ENCODE measurements around the gene GSC2. TPM values are rescaled to one million over a fixed set of nuclear protein-coding genes. Genes with fewer than 3 reads are reported as not detected.

The GSC2 gene
- total RNA-seq, 1 experiment from 2014 or later, result not detected

DNA sequence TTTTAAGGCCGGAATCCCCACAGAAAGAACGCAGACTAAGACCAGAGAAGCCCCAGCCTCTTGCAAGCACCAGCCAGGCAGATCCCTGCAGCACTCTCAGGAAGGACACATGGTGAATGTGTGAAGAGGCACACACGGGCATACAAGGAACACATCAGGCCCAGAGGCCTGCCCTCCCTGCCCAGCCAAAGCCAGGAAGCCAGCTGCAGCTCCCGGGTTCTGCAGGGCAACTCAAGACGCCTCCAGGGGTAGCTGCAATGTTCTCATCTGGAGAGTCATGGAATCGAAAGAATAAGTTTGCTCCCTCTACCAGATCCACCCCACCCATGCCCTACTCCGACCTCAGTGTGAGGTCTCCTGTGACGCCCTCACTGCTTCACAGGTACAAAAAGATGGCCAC lies 30.1 kb downstream of the GSC2 start:
- DNase-seq (ENCODE audit: low spot score), result no peak

- DNase-seq (ENCODE audit: low spot score), result no peak
Observed at GRCh38 chr22:19118329-19118880, 31.7 kb downstream of the GSC2 start.

DNA sequence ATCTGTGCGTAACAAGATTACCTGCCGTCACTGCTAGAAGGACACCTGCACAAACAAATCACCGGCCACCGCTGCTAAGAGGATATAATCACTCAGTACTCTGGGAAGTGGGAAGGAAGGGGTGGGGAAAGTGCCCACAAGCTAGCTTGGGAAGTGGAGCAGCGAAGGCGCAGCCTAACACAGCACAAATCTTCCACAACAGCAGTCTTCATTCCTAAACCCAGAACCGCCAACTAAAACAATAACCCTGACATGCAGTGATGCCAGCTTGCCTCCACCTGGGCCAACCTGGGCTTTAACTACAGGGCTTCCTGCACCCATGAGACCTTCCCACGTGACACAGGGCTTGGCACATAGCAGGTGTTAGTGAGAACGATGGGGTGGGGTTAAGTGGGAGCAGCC lies 33.0 kb downstream of the GSC2 start:
- DNase-seq (ENCODE audit: low spot score), result no peak

- DNase-seq (ENCODE audit: low spot score), result no peak
Observed at GRCh38 chr22:19115628-19116027, 34.5 kb downstream of the GSC2 start.

DNA sequence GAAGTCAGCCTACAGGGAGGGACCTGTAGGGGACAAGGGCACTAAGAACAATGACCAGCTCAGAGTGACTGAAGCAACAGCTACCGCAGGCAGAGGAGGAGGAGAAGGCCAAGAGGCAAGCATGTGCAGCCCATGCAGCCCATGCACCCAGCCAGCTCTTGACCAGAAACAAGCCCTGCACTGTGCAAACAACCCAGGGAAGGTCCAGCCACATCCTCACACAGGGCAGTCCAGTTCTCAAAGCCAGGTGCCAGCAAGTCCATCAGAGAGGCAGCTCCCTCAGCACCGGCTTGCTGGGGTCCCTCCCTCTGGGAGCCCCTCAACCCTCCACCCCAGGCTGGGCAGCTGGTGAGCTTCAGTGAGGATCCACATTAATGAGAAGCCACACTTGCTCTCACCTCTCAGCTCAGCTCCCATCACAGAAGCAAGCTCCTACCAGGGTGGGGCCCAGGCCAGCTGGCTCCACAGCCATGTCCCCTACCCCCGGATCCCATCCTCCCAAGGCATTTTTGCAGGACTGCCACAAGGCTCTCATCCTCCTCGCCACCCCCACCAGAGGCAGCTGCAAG lies 35.0 kb downstream of the GSC2 start:
- no peak for DNase-seq (ENCODE audit: low spot score)

GRCh38 chr22:19113429-19113828 lies 36.7 kb downstream of the GSC2 start:
- no peak for DNase-seq (ENCODE audit: low spot score)

GRCh38 chr22:19111584-19111983 lies 38.5 kb downstream of the GSC2 start:
- no peak for DNase-seq (ENCODE audit: low spot score)

GRCh38 chr22:19111140-19111539 lies 39.0 kb downstream of the GSC2 start:
- DNase-seq (ENCODE audit: low spot score), result no peak

DNA sequence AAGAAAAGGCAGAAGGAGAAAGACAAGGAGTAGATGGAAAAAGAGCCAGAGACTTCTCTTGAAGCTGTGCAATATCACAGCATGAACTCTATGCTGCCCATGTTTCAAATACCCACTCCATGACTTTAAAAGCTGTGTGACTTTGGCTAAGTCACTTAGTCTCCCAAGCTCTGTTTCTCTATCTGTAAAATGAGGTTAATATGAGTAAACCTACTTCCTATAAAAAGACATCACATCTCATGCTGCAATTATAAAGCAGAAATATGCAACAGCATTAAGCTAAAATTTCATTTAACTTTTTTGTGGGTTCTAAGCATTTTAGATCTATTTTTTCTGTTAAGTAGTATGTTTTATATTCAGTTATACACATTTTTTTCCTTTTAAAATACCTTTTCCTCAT lies 39.4 kb downstream of the GSC2 start:
- DNase-seq (ENCODE audit: low spot score), result no peak

GRCh38 chr22:19110064-19110458 lies 40.0 kb downstream of the GSC2 start:
- DNase-seq (ENCODE audit: low spot score), result no peak

DNA sequence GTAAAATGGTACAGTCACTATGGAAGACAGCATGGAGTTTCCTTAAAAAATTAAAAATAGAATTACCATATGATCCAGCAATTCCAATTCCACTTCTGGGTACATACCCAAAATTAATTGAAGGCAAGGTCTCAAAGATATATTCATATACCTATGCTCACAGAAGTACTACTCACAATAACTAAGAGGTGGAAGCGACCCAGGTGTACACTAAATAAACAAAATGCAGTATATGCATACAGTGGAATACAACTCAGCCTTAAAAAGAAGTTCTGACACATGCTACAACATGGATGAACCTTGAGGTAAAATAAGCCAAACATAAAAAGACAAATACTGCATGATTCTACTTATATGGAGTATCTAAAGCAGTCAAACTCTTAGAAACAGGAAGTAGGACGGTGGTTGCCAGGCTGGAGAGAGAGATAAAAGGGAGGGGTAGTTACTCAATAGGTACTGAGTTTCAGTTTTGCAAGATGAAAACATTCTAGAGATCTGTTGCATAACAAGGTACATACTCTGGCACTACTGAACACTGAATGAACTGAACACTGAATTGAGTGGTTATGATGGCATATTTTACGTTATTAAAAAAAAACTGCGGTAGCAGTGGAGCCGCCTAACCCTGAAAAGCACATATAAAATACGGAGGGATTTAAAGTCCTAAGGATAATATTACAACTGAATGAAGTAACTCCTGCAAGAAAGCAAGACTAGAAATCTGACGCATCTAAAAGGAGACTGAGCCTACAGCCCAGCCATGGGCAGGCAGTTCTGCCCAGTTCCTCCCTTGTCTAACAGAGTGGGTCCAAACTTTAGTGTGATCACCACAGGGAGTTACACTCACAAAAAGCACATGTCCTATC lies 40.7 kb downstream of the GSC2 start:
- no peak for DNase-seq (ENCODE audit: low spot score)

GRCh38 chr22:19108807-19109197 lies 41.3 kb downstream of the GSC2 start:
- no peak for DNase-seq (ENCODE audit: low spot score)

GRCh38 chr22:19107730-19108074 lies 42.4 kb downstream of the GSC2 start:
- DNase-seq (ENCODE audit: low spot score), result no peak

- DNase-seq (ENCODE audit: low spot score), result no peak
Observed at GRCh38 chr22:19106886-19107729, 43.0 kb downstream of the GSC2 start.

DNA sequence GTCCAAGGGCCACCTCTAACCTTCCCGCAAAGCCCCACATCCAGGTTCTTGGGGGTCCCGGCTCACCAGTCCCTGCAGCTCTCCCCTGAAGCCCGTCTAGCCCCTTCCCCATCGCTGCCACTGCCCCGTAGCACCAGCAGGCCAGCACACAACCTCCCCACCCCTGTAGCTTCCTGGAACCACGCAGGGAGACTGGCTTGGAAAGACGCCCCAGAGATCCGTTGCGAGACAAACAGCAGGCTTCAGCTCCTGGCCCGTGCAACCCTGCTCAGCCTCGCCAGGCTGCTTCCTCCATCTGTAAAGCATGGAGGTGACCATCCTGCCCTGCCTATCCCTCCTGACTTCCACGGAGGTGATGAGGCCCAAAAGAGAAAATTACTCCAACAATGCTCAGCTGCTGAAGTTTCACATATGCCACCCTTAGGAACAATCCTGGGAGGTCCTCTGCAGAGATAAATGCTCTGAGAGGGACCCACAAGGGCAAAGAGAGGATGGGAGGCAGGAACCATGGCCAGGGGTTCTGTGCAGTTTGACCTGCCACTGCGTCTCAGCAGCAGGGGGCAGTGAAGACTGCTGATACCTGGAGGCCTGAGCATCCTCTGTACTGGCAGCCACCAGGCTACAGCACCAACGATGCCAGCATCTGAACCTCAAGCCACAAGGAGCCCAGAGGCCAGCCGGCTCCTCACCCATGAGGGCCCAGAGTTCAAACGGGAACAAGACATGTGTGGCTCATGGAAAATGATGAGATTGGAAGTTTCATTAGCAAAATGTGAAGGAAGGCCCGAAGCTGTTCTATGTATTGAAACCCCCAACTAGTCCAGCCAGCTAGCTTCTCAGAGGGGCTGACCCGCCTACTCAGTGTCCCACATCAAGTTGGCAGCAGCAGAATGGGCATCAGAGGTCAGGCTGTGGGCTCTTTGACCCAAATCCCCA lies 44.0 kb downstream of the GSC2 start:
- no peak for DNase-seq (ENCODE audit: low spot score)

DNA sequence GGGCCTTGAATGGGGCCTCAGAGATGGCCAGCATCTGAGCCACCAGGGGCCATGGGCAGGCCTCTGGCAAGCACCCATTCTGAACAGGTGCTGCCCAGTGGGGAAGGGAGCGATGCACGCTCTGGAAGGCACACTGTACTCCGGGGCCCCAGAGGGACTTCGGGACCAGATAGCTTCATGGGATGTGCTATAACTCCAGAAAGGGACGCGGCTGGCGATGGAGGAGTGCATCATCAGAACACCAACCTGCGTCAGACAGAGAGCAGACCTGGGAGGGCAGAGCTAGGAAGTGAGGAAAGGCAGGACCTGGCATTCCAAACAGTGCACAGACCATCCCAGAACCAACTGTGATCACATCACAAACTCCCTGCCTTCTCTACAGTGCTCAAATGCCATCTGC lies 44.6 kb downstream of the GSC2 start:
- DNase-seq (ENCODE audit: low spot score), result no peak

DNA sequence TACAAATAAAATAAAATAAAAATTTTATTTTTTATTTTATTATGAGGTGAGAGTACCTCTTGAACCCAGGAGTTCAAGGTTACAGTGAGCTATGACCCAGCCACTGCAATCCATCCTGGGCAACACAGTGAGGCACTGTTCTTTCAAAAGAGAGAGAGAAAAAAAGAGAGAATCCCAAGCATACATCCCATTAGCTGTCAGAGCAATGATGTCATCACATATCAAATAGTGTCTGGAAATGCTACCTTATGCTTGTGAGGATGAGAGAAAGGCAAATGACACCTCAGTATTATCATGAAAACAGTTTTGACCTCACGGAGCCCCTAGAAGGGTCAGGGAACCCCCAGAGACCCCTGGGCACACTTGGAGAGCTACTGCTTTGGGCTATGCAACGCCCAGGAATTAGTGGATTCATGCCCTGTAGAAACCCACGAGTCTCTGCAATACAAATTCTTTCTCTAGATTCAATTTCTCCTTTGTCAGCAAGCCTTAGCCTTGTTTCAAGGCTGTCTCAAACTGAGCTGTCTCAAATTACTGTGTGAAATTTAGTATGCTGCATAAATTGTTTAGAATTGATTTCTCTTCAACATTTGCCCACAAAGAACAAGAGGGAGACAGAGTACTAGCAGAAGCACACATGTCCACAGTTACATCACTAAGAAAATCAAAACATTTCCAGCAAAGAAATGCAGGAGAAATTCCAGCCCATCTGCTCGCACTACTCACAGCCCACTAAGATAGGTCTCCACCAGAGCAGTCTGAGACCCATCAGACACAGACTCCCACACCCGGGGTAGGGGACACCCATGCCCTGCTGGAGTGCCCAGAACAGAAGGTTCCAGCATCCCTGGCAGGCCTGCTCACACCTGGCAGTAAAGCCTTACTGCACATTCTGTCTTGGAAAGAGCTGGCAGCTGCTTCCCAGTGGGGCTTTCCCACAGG lies 45.9 kb downstream of the GSC2 start:
- DNase-seq (ENCODE audit: low spot score), result no peak

GRCh38 chr22:19098157-19098556 lies 51.9 kb downstream of the GSC2 start:
- no peak for DNase-seq (ENCODE audit: low spot score)

DNA sequence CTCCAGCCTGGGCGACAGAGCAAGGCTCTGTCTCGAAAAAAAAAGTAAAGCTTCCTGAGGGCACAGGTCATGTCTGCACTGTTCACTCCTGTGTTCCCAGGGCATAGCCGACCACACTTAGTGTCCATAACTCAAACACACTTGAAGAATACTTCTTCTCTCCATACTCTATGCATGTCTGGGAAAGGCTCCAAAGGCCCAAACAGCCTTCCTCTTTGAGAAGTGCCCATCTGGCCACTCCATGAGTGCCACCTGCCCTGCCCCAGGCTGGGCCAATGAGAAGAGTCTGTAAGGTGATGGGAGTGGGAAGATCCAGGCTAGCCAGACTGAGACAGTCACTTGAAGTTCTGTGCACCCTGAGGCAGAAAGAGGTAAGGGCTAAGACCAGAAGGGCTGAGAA lies 52.6 kb downstream of the GSC2 start:
- no peak for DNase-seq (ENCODE audit: low spot score)

Data from A172 (cell line).